ENCODE data around the gene SPON2. TPM values are rescaled to one million over a fixed set of nuclear protein-coding genes. Genes with fewer than 3 reads are reported as not detected.
A peak's percentile ranks its signal among the peaks of the same experiment; 100 is the strongest.

Gene SPON2
- total RNA-seq, 1 experiment from 2014 or later, result 6.6 TPM

DNA sequence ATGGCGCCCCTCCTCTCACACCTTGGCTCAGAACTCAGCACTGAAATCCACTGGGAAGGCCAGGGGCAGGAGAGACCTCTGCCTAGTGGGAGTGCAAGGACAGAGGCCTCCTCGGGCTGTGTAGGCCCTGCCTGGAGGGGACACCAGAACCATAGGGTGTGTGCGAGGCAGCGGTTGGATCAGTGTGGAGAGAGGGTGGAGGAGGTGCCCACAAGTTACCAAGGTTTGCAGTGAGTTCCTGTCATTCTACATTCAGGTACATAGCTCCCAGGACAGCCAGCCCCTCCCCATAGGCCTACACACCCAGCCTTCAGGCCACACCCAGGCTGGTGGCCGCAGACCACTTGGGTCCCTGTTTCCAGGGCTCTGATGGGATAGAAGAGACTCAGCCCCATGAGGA is 19.2 kb upstream of the SPON2 start:
- peaks cover 5% of the 10 kb centered on the region for H3K9me3 Mint-ChIP-seq
- no peaks in the 10 kb centered on the region for H3K36me3 Mint-ChIP-seq
- POLR2A ChIA-PET, result no interaction called here
- no peak overlapping the region for H3K27ac Mint-ChIP-seq
- ATAC-seq (no peak), DNase-seq (ENCODE audit: low spot score) (peak; percentile 3)
- H3K4me1 Mint-ChIP-seq, result no peaks in the 10 kb centered on the region
- no peak for TF ChIP-seq STAT6 (CRISPR knock-in tag; conservative IDR thresholded peaks at IDR 0.05; ENCODE audit: low read depth)
- TF ChIP-seq CREM (CRISPR knock-in tag; IDR thresholded peaks at IDR 0.05), result no peak
- no peak for TF ChIP-seq ARID4B (CRISPR knock-in tag; IDR thresholded peaks at IDR 0.05; ENCODE audit: borderline replicate concordance)
- no peak for TF ChIP-seq FOXK1 (CRISPR knock-in tag; IDR thresholded peaks at IDR 0.05)
- TF ChIP-seq ZNF396 (CRISPR knock-in tag; IDR thresholded peaks at IDR 0.05; ENCODE audit: borderline replicate concordance), result no peak
- TF ChIP-seq FOXJ3 (CRISPR knock-in tag; IDR thresholded peaks at IDR 0.05; ENCODE audit: borderline replicate concordance), result no peak
- TF ChIP-seq FOXP4 (CRISPR knock-in tag; IDR thresholded peaks at IDR 0.05), result no peak
- no peak for TF ChIP-seq GRHL2 (CRISPR knock-in tag; IDR thresholded peaks at IDR 0.05; ENCODE audit: insufficient replicate concordance, severe bottlenecking)
- TF ChIP-seq GABPB1 (CRISPR knock-in tag; IDR thresholded peaks at IDR 0.05), result no peak
- TF ChIP-seq, protein P1, sequence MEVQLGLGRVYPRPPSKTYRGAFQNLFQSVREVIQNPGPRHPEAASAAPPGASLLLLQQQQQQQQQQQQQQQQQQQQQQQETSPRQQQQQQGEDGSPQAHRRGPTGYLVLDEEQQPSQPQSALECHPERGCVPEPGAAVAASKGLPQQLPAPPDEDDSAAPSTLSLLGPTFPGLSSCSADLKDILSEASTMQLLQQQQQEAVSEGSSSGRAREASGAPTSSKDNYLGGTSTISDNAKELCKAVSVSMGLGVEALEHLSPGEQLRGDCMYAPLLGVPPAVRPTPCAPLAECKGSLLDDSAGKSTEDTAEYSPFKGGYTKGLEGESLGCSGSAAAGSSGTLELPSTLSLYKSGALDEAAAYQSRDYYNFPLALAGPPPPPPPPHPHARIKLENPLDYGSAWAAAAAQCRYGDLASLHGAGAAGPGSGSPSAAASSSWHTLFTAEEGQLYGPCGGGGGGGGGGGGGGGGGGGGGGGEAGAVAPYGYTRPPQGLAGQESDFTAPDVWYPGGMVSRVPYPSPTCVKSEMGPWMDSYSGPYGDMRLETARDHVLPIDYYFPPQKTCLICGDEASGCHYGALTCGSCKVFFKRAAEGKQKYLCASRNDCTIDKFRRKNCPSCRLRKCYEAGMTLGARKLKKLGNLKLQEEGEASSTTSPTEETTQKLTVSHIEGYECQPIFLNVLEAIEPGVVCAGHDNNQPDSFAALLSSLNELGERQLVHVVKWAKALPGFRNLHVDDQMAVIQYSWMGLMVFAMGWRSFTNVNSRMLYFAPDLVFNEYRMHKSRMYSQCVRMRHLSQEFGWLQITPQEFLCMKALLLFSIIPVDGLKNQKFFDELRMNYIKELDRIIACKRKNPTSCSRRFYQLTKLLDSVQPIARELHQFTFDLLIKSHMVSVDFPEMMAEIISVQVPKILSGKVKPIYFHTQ (CRISPR knock-in tag; IDR thresholded peaks at IDR 0.05), result no peak
- TF ChIP-seq E2F1 (CRISPR knock-in tag; IDR thresholded peaks at IDR 0.05), result no peak
- CTCF ChIA-PET, result no interaction called here
- H3K27me3 Mint-ChIP-seq (ENCODE audit: low read depth), result peaks cover 5% of the 10 kb centered on the region
- no peak overlapping the region for H3K4me3 Mint-ChIP-seq

GRCh38 chr4:1187182-1187581 is 14.8 kb upstream of the SPON2 start:
- no peak for DNase-seq (ENCODE audit: low spot score)
- ChIA-PET CTCF (no interaction called here), POLR2A (no interaction called here)
- H3K9me3 Mint-ChIP-seq, result peaks cover 10% of the 10 kb centered on the region
- no peak overlapping the region for H3K27ac Mint-ChIP-seq
- no peaks in the 10 kb centered on the region for H3K4me1 Mint-ChIP-seq
- H3K4me3 Mint-ChIP-seq, result no peak overlapping the region
- TF ChIP-seq ATF1 (CRISPR knock-in tag; IDR thresholded peaks at IDR 0.05) (no peak), NFE2L1 (CRISPR knock-in tag; IDR thresholded peaks at IDR 0.05) (no peak), RELA (CRISPR knock-in tag; IDR thresholded peaks at IDR 0.05; ENCODE audit: borderline replicate concordance) (no peak), GRHL2 (CRISPR knock-in tag; IDR thresholded peaks at IDR 0.05; ENCODE audit: insufficient replicate concordance, severe bottlenecking) (no peak), SMAD4 (CRISPR knock-in tag; IDR thresholded peaks at IDR 0.05) (no peak), GTF2I (CRISPR knock-in tag; conservative IDR thresholded peaks at IDR 0.05) (no peak), ZNF263 (CRISPR knock-in tag; IDR thresholded peaks at IDR 0.05; ENCODE audit: low read depth) (no peak)
- TF ChIP-seq, protein P2, sequence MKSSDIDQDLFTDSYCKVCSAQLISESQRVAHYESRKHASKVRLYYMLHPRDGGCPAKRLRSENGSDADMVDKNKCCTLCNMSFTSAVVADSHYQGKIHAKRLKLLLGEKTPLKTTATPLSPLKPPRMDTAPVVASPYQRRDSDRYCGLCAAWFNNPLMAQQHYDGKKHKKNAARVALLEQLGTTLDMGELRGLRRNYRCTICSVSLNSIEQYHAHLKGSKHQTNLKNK (CRISPR knock-in tag; IDR thresholded peaks at IDR 0.05), result no peak
- no peak for ATAC-seq
- H3K27me3 Mint-ChIP-seq (ENCODE audit: low read depth), result peaks cover 26% of the 10 kb centered on the region
- no peaks in the 10 kb centered on the region for H3K36me3 Mint-ChIP-seq
